HepG2 (cell line): Measurements from ENCODE around the gene LRIG3. TPM values are rescaled to one million over a fixed set of nuclear protein-coding genes. Genes with fewer than 3 reads are reported as not detected.

ENCODE experiments used
- MAFF ChIP-seq: IDR thresholded peaks from 2 replicates; pipeline ENCODE4 v1.6.1; 2011; ENCODE audit warnings: low read depth, low read length, improper control_type of control experiment
- ZBTB40 ChIP-seq, 2 experiments: fragments of 450-650 bp in 1 of 2; sonication (generic) in 1 of 2; formaldehyde crosslinking in 1 of 2; IDR thresholded peaks; 2 replicates each; pipeline versions ENCODE4 v1.6.1 to v1.8.0; 2016 to 2022; ENCODE audit warnings: antibody characterized with exemption in 1 of 2, mild to moderate bottlenecking in 1 of 2, missing genetic modification reagents in 1 of 2
- polyA plus RNA-seq, 8 experiments: library from polyadenylated mRNA; depleted of rRNA in 3 of 8; stranded (reverse) in 7 of 8; unstranded in 1 of 8; fragments of >200 nt; fragmentation: Illumina TruSeq in 4 of 8; extraction: Trizol in 4 of 8; gene quantifications; 2 replicates each; pipeline versions ENCODE4 v1.2.1 to v1.2.3, GENCODE V29; 2011 to 2016; ENCODE audit warnings: low read depth in 4 of 8, missing spikeins in 1 of 8, mixed read lengths in 1 of 8; ENCODE audit not compliant: insufficient read depth in 1 of 8
- total RNA-seq, 5 experiments: library from RNA; depleted of rRNA; stranded (reverse); fragments of >200 nt; fragmentation: Illumina TruSeq; extraction: Trizol; gene quantifications; 2 replicates each; pipeline ENCODE4 v1.2.3, GENCODE V29; 2016; ENCODE audit warnings: low read depth in 1 of 5

LRIG3 gene
- total and polyA plus RNA-seq, 2 of the 13 experiments (the other 11 are each of a cell fraction or from before 2014, with no cell fraction given) = 7.7 to 17.4 TPM

GRCh38 chr12:58832920-58833319 is 87.4 kb downstream of the LRIG3 start (continued):
- no peak for TF ChIP-seq ZBTB40 (IDR thresholded peaks at IDR 0.05)
- no peak for TF ChIP-seq ZBTB40 (CRISPR knock-in tag; IDR thresholded peaks at IDR 0.05)
- 0 out of 2 replicates have a peak, but pooled peaks have one; percentile 13 for TF ChIP-seq MAFF
